IPS DF 6.9 (cell line): ENCODE results near the gene MYO5B.

Experiments
- DNase-seq: peaks from one replicate; pipeline ENCODE4 v3.0.0-alpha.2; 2013; ENCODE audit warnings: low read depth, low spot score
- H3K27ac ChIP-seq: one replicate; pipeline ENCODE4 v1.5.1; 2013; ENCODE audit warnings: low read length, control low read depth
- H3K27me3 ChIP-seq: 2 replicates; pipeline ENCODE4 v1.6.1; 2013; ENCODE audit warnings: mild to moderate bottlenecking, low read length; ENCODE audit not compliant: control insufficient read depth, insufficient read depth
- H3K36me3 ChIP-seq: 2 replicates; pipeline ENCODE4 v1.6.1; 2013; ENCODE audit warnings: low read length; ENCODE audit not compliant: control insufficient read depth, insufficient read depth
- H3K4me1 ChIP-seq: 2 replicates; pipeline ENCODE4 v1.6.1; 2013; ENCODE audit warnings: low read length; ENCODE audit not compliant: control insufficient read depth, insufficient read depth
- H3K4me3 ChIP-seq: 2 replicates; pipeline ENCODE4 v1.5.1; 2013; ENCODE audit warnings: mild to moderate bottlenecking, low read length
- H3K9me3 ChIP-seq: 2 replicates; pipeline ENCODE4 v1.6.1; 2013; ENCODE audit warnings: low read length, inconsistent platforms; ENCODE audit not compliant: control insufficient read depth, insufficient read depth
- WGBS: extraction: QIAGEN DNeasy Blood & Tissue Kit; methylation state at CpG from one replicate; pipeline ENCODE4 v1.1.7; 2013; ENCODE audit warnings: mixed read lengths, missing lambda C conversion rate; ENCODE audit not compliant: insufficient read length, insufficient coverage; 5-methylcytosine and 5-hydroxymethylcytosine counted together

The MYO5B gene

GRCh38 chr18:50169149-50169548, 25.8 kb downstream of the MYO5B start:
- Histone ChIP-seq H3K36me3 (no peaks in the 10 kb centered on the region), H3K4me1 (no peaks in the 10 kb centered on the region), H3K27ac (no peak overlapping the region), H3K4me3 (no peak overlapping the region), H3K9me3 (no peaks in the 10 kb centered on the region), H3K27me3 (no peaks in the 10 kb centered on the region)
- no peak for DNase-seq
- no CpG with 5 or more reads among the region's 2 CpGs for WGBS

GRCh38 chr18:50167966-50168365, 27.0 kb downstream of the MYO5B start:
- no peaks in the 10 kb centered on the region for H3K36me3 ChIP-seq
- H3K4me1 ChIP-seq, result no peaks in the 10 kb centered on the region
- no CpG with 5 or more reads among the region's 2 CpGs for WGBS
- no peak overlapping the region for H3K27ac ChIP-seq
- no peaks in the 10 kb centered on the region for H3K9me3 ChIP-seq
- H3K27me3 ChIP-seq, result no peaks in the 10 kb centered on the region
- no peak for DNase-seq
- no peak overlapping the region for H3K4me3 ChIP-seq

- no peak overlapping the region for H3K4me3 ChIP-seq
- no peak overlapping the region for H3K27ac ChIP-seq
- no peaks in the 10 kb centered on the region for H3K27me3 ChIP-seq
- no peak for DNase-seq
- no peaks in the 10 kb centered on the region for H3K9me3 ChIP-seq
- WGBS, result no CpG with 5 or more reads among the region's 3 CpGs
- no peaks in the 10 kb centered on the region for H3K36me3 ChIP-seq
- H3K4me1 ChIP-seq, result no peaks in the 10 kb centered on the region; the same call in 1 of the 2 replicates
These were observed 28.0 kb downstream of the MYO5B start for GRCh38 chr18:50166901-50167300.

- no peaks in the 10 kb centered on the region for H3K36me3 ChIP-seq
- no peak overlapping the region for H3K4me3 ChIP-seq
- DNase-seq, result no peak
- no peaks in the 10 kb centered on the region; the same call in 1 of the 2 replicates for H3K4me1 ChIP-seq
- no peaks in the 10 kb centered on the region for H3K9me3 ChIP-seq
- H3K27ac ChIP-seq, result no peak overlapping the region
- H3K27me3 ChIP-seq, result no peaks in the 10 kb centered on the region
- WGBS, result no CpG with 5 or more reads among the region's 1 CpG
These were observed 31.4 kb downstream of the MYO5B start for GRCh38 chr18:50163505-50163904.

GRCh38 chr18:50162486-50163304, 32.3 kb downstream of the MYO5B start:
- Histone ChIP-seq H3K4me3 (no peak overlapping the region), H3K27ac (no peak overlapping the region), H3K36me3 (no peaks in the 10 kb centered on the region), H3K27me3 (no peaks in the 10 kb centered on the region), H3K9me3 (no peaks in the 10 kb centered on the region), H3K4me1 (no peaks in the 10 kb centered on the region; the same call in 1 of the 2 replicates)
- no CpG with 5 or more reads among the region's 9 CpGs for WGBS
- no peak for DNase-seq

- no peaks in the 10 kb centered on the region for H3K36me3 ChIP-seq
- no peaks in the 10 kb centered on the region; the same call in 1 of the 2 replicates for H3K4me1 ChIP-seq
- H3K27ac ChIP-seq, result no peak overlapping the region
- H3K9me3 ChIP-seq, result no peaks in the 10 kb centered on the region
- no peaks in the 10 kb centered on the region for H3K27me3 ChIP-seq
- no peak overlapping the region for H3K4me3 ChIP-seq
- no peak for DNase-seq
- no CpG with 5 or more reads among the region's 4 CpGs for WGBS
These were observed 33.2 kb downstream of the MYO5B start for GRCh38 chr18:50161597-50162205.

GRCh38 chr18:50159654-50160046, 35.3 kb downstream of the MYO5B start:
- Histone ChIP-seq H3K9me3 (no peaks in the 10 kb centered on the region), H3K27me3 (no peaks in the 10 kb centered on the region), H3K36me3 (no peaks in the 10 kb centered on the region), H3K27ac (no peak overlapping the region), H3K4me1 (no peaks in the 10 kb centered on the region; the same call in 1 of the 2 replicates), H3K4me3 (no peak overlapping the region)
- no peak for DNase-seq
- WGBS, result no CpG with 5 or more reads among the region's 10 CpGs

GRCh38 chr18:50158866-50159653, 35.9 kb downstream of the MYO5B start:
- H3K27me3 ChIP-seq, result no peaks in the 10 kb centered on the region
- no peaks in the 10 kb centered on the region for H3K9me3 ChIP-seq
- no peaks in the 10 kb centered on the region; the same call in 1 of the 2 replicates for H3K4me1 ChIP-seq
- DNase-seq, result no peak
- H3K27ac ChIP-seq, result no peak overlapping the region
- H3K4me3 ChIP-seq, result no peak overlapping the region
- no peaks in the 10 kb centered on the region for H3K36me3 ChIP-seq
- WGBS, result no CpG with 5 or more reads among the region's 9 CpGs

GRCh38 chr18:50155406-50155805, 39.5 kb downstream of the MYO5B start:
- Histone ChIP-seq H3K4me3 (no peak overlapping the region), H3K9me3 (no peaks in the 10 kb centered on the region), H3K27ac (no peak overlapping the region), H3K4me1 (no peaks in the 10 kb centered on the region), H3K27me3 (no peaks in the 10 kb centered on the region), H3K36me3 (no peaks in the 10 kb centered on the region)
- no peak for DNase-seq
- WGBS, result no CpG with 5 or more reads among the region's 2 CpGs

- no peaks in the 10 kb centered on the region for H3K4me1 ChIP-seq
- no peaks in the 10 kb centered on the region for H3K36me3 ChIP-seq
- WGBS, result no CpG with 5 or more reads among the region's 2 CpGs
- no peak for DNase-seq
- no peaks in the 10 kb centered on the region for H3K27me3 ChIP-seq
- no peak overlapping the region for H3K4me3 ChIP-seq
- no peaks in the 10 kb centered on the region for H3K9me3 ChIP-seq
- H3K27ac ChIP-seq, result no peak overlapping the region
These were observed 40.5 kb downstream of the MYO5B start for GRCh38 chr18:50154420-50154819.
